K562 (cell line): Measurements from ENCODE around the gene SAMD10. TPM values are rescaled to one million over a fixed set of nuclear protein-coding genes. Genes with fewer than 3 reads are reported as not detected.

ENCODE experiments used
- ADNP ChIP-seq: fragments of 200-800 bp; sonication (Bioruptor generic); IDR thresholded peaks from 2 replicates; pipeline ENCODE4 v1.6.1; 2016; ENCODE audit warnings: missing genetic modification characterization, missing compliant biosample characterization
- ARNT ChIP-seq, 2 experiments: fragments of 450-650 bp; IDR thresholded peaks; 2 replicates each; pipeline ENCODE4 v1.6.1; 2016; ENCODE audit warnings: mild to moderate bottlenecking in 1 of 2
- ATF2 ChIP-seq: sonication (generic); formaldehyde crosslinking; IDR thresholded peaks from 2 replicates; pipeline ENCODE4 v1.8.1; 2022; ENCODE audit warnings: missing genetic modification reagents
- BCLAF1 ChIP-seq, 2 experiments: fragments of 450-650 bp in 1 of 2; IDR thresholded peaks; 2 replicates each; pipeline ENCODE4 v1.6.1; 2011 to 2017; ENCODE audit warnings: low read depth in 2 of 2, antibody characterized with exemption in 1 of 2, borderline replicate concordance in 1 of 2, low read length in 1 of 2, mild to moderate bottlenecking in 1 of 2, mixed read lengths in 1 of 2; ENCODE audit not compliant: control insufficient read depth in 1 of 2
- CEBPG ChIP-seq, 3 experiments: fragments of 200-800 bp in 1 of 3; sonication (Bioruptor generic) in 1 of 3; sonication (generic) in 1 of 3; formaldehyde crosslinking in 1 of 3; IDR thresholded peaks in 2 of 3; conservative IDR thresholded peaks in 1 of 3; 2 replicates each; pipeline versions ENCODE4 v1.6.1 to v1.8.0; 2016 to 2022; ENCODE audit warnings: missing compliant biosample characterization in 2 of 3, missing genetic modification characterization in 2 of 3, mild to moderate bottlenecking in 1 of 3, missing genetic modification reagents in 1 of 3
- DIDO1 ChIP-seq: fragments of 450-650 bp; IDR thresholded peaks from 2 replicates; pipeline ENCODE4 v1.6.1; 2016; ENCODE audit warnings: low read depth, missing biosample characterization, missing genetic modification characterization
- FOSL1 ChIP-seq: fragments of 200-800 bp; sonication (Bioruptor generic); conservative IDR thresholded peaks from 2 replicates; pipeline ENCODE4 v1.6.1; 2016; ENCODE audit warnings: missing genetic modification characterization, missing compliant biosample characterization
- GABPB2 ChIP-seq: fragments of 250-450 bp; sonication (Bioruptor Pico); conservative IDR thresholded peaks from 2 replicates; pipeline ENCODE4 v1.5.1; 2021; ENCODE audit warnings: mild to moderate bottlenecking
- HBP1 ChIP-seq: fragments of 450-650 bp; formaldehyde crosslinking; IDR thresholded peaks from 2 replicates; pipeline ENCODE4 v1.4.0; 2022; ENCODE audit warnings: missing genetic modification characterization
- HEY1 ChIP-seq: fragments of 250-450 bp; sonication (Bioruptor Pico); IDR thresholded peaks from 2 replicates; pipeline ENCODE4 v1.5.0; 2020; ENCODE audit warnings: mild to moderate bottlenecking, moderate library complexity, borderline replicate concordance
- MXD1 ChIP-seq: fragments of 250-450 bp; sonication (Bioruptor Pico); IDR thresholded peaks from 2 replicates; pipeline ENCODE4 v1.8.0; 2021; ENCODE audit warnings: borderline replicate concordance, mild to moderate bottlenecking, moderate library complexity; ENCODE audit not compliant: poor library complexity, severe bottlenecking
- NCOR1 ChIP-seq: fragments of 450-650 bp; IDR thresholded peaks from 2 replicates; pipeline ENCODE4 v1.6.1; 2016; ENCODE audit warnings: mild to moderate bottlenecking, moderate library complexity
- RFX5 ChIP-seq: IDR thresholded peaks from 2 replicates; pipeline ENCODE4 v1.6.1; 2011; ENCODE audit warnings: low read depth, mild to moderate bottlenecking, improper control_type of control experiment, low read length
- SIN3B ChIP-seq: fragments of 450-650 bp; IDR thresholded peaks from 2 replicates; pipeline ENCODE4 v1.6.1; 2017; ENCODE audit warnings: low read depth, mild to moderate bottlenecking, moderate library complexity
- YBX1 ChIP-seq: fragments of 450-650 bp; IDR thresholded peaks from 2 replicates; pipeline ENCODE4 v1.7.1; 2016; ENCODE audit warnings: mild to moderate bottlenecking
- ZKSCAN1 ChIP-seq: fragments of 150-350 bp; IDR thresholded peaks from 2 replicates; pipeline ENCODE4 v1.6.1; 2016; ENCODE audit warnings: low read depth, low read length
- ZNF121 ChIP-seq: sonication (generic); formaldehyde crosslinking; conservative IDR thresholded peaks from 2 replicates; pipeline ENCODE4 v1.8.0; 2022; ENCODE audit warnings: missing genetic modification reagents
- ZNF197 ChIP-seq: fragments of 200-800 bp; sonication (Bioruptor generic); IDR thresholded peaks from 2 replicates; pipeline ENCODE4 v1.6.1; 2016; ENCODE audit warnings: low read depth, missing genetic modification characterization, missing compliant biosample characterization
- ZNF224 ChIP-seq: sonication (generic); formaldehyde crosslinking; IDR thresholded peaks from 2 replicates; pipeline ENCODE4 v1.8.0; 2022; ENCODE audit warnings: mild to moderate bottlenecking, missing genetic modification reagents
- ZNF274 ChIP-seq: IDR thresholded peaks from 2 replicates; pipeline ENCODE4 v1.6.1; 2011; ENCODE audit warnings: low read depth, mild to moderate bottlenecking, low read length, moderate library complexity, borderline replicate concordance
- ZNF444 ChIP-seq: fragments of 250-450 bp; sonication (Bioruptor Pico); IDR thresholded peaks from 2 replicates; pipeline ENCODE4 v1.4.0; 2020; ENCODE audit warnings: mild to moderate bottlenecking, moderate library complexity
- polyA plus RNA-seq, 8 experiments: library from polyadenylated mRNA; depleted of rRNA in 4 of 8; stranded (reverse) in 5 of 8; unstranded in 3 of 8; fragments of >200 nt; fragmentation: Nextera tagmentation in 2 of 8; fragmentation: Illumina TruSeq in 1 of 8; extraction: Ambion mirVana in 2 of 8; extraction: Trizol in 1 of 8; gene quantifications; 2 replicates each; pipeline versions ENCODE4 v1.2.1 to v1.2.3, GENCODE V29; 2011 to 2014; ENCODE audit warnings: inconsistent platforms in 1 of 8, missing spikeins in 1 of 8
- total RNA-seq, 7 experiments: library from RNA; depleted of rRNA in 6 of 7; stranded (reverse); fragments of >200 nt in 6 of 7; fragmentation: Illumina TruSeq in 2 of 7; extraction: Trizol in 2 of 7; gene quantifications; 2 replicates each; pipeline versions ENCODE4 v1.2.1 to v1.2.3, GENCODE V29; 2011 to 2021; ENCODE audit warnings: low replicate concordance in 1 of 7

Gene SAMD10
- total and polyA plus RNA-seq, 9 of the 15 experiments (the other 6 are each of a cell fraction or from before 2014, with no cell fraction given) = 0.37 to 15.2 (median 4.8) TPM

- 0 out of 4 replicates have a peak, but pooled peaks of 1 of the 2 experiments have one; percentile 66 for TF ChIP-seq BCLAF1 (IDR thresholded peaks at IDR 0.05; ENCODE audit: borderline replicate concordance in 1 of 2, control insufficient read depth in 1 of 2, low read depth in 2 of 2, low read length in 1 of 2)
- no peak for TF ChIP-seq FOSL1
- TF ChIP-seq ZNF224 (CRISPR knock-in tag) = no peak
- no peak for TF ChIP-seq CEBPG (CRISPR knock-in tag; IDR thresholded peaks at IDR 0.05)
- TF ChIP-seq CEBPG (tag; conservative IDR thresholded peaks at IDR 0.05 in 1 of 2, IDR thresholded peaks at IDR 0.05 in 1 of 2) = no peak
- no peak for TF ChIP-seq ZNF444 (CRISPR knock-in tag)
- TF ChIP-seq NCOR1 = no peak
- TF ChIP-seq ZNF197 = peak; percentile 97
- TF ChIP-seq HEY1 = no peak
- no peak; the same call in 1 of the 2 replicates for TF ChIP-seq ZKSCAN1
- no peak for TF ChIP-seq RFX5
- TF ChIP-seq ZNF121 = no peak
- no peak for TF ChIP-seq HBP1 (CRISPR knock-in tag)
- TF ChIP-seq ADNP (tag) = no peak
- no peak for TF ChIP-seq ATF2 (CRISPR knock-in tag)
- no peak for TF ChIP-seq GABPB2
- no peak for TF ChIP-seq ZNF274
- TF ChIP-seq MXD1 = no peak
- peak; percentile 47 for TF ChIP-seq SIN3B
- TF ChIP-seq YBX1 = no peak
- no peak for TF ChIP-seq ARNT (IDR thresholded peaks at IDR 0.05)
- no peak for TF ChIP-seq DIDO1 (tag)
Observed at GRCh38 chr20:63955827-63956663, 23.4 kb downstream of the SAMD10 start, which contains the start of gene UCKL1 (continued).
